HEK293 (cell line): ENCODE results near the gene RAD50.

Experiments
- CTCF ChIA-PET: fragments of 350-600 bp; formaldehyde crosslinking; extraction: SDS; loops from one replicate; lab custom pipeline; 2021; ENCODE audit warnings: antibody characterized with exemption; lab: Yijun Ruan, JAX
- POLR2A ChIA-PET: fragments of 300-600 bp; formaldehyde crosslinking; extraction: SDS; loops from one replicate; lab custom pipeline; 2020; ENCODE audit warnings: antibody characterized with exemption, inconsistent platforms; lab: Yijun Ruan, JAX
- H3K27ac ChIP-seq: fragments of 200-500 bp; sonication (Bioruptor generic); 2 replicates; pipeline ENCODE4 v1.5.1; 2014; ENCODE audit warnings: low read depth, low read length, control low read depth, inconsistent platforms; ENCODE audit errors: extremely low read depth
- H3K36me3 ChIP-seq, 2 experiments: fragments of 200-500 bp in 1 of 2; sonication (Bioruptor generic) in 1 of 2; 1 replicate in 1 of 2; 2 replicates in 1 of 2; pipeline ENCODE4 v1.5.1; 2014 to 2017; ENCODE audit warnings: inconsistent platforms in 2 of 2, low read length in 2 of 2; ENCODE audit not compliant: control insufficient read depth in 2 of 2, insufficient read depth in 1 of 2
- H3K4me1 ChIP-seq: fragments of 200-500 bp; sonication (Bioruptor generic); 2 replicates; pipeline ENCODE4 v1.5.1; 2014; ENCODE audit warnings: mild to moderate bottlenecking, low read length, inconsistent platforms; ENCODE audit not compliant: control insufficient read depth, insufficient read depth
- H3K4me3 ChIP-seq: 2 replicates; pipeline ENCODE4 v1.5.1; 2011; ENCODE audit warnings: low read depth, mild to moderate bottlenecking, control low read depth, low read length, moderate library complexity
- H3K9me3 ChIP-seq: fragments of 200-500 bp; sonication (Bioruptor generic); 2 replicates; pipeline ENCODE4 v1.5.1; 2014; ENCODE audit warnings: low read depth, low read length, inconsistent platforms; ENCODE audit not compliant: control insufficient read depth, insufficient read depth
- PRDM10 ChIP-seq: fragments of 450-650 bp; formaldehyde crosslinking; IDR thresholded peaks from 2 replicates; pipeline ENCODE4 v1.5.1; 2016; ENCODE audit warnings: missing biosample characterization, missing genetic modification characterization
- SCRT2 ChIP-seq: fragments of 450-650 bp; formaldehyde crosslinking; IDR thresholded peaks from 2 replicates; pipeline ENCODE4 v1.5.1; 2016; ENCODE audit warnings: missing biosample characterization, missing genetic modification characterization
- ZBTB17 ChIP-seq: fragments of 450-650 bp; formaldehyde crosslinking; IDR thresholded peaks from 2 replicates; pipeline ENCODE4 v1.5.1; 2016; ENCODE audit warnings: missing biosample characterization, missing genetic modification characterization
- ZBTB8A ChIP-seq: fragments of 450-650 bp; formaldehyde crosslinking; IDR thresholded peaks from 2 replicates; pipeline ENCODE4 v1.5.1; 2016; ENCODE audit warnings: missing biosample characterization, missing genetic modification characterization
- ZFHX2 ChIP-seq: fragments of 450-650 bp; formaldehyde crosslinking; conservative IDR thresholded peaks from 2 replicates; pipeline ENCODE4 v1.5.1; 2016; ENCODE audit warnings: missing biosample characterization, missing genetic modification characterization
- ZNF112 ChIP-seq: fragments of 450-650 bp; formaldehyde crosslinking; IDR thresholded peaks from 2 replicates; pipeline ENCODE4 v1.5.0; 2017; ENCODE audit warnings: missing biosample characterization, missing genetic modification characterization
- ZNF138 ChIP-seq: fragments of 450-650 bp; formaldehyde crosslinking; IDR thresholded peaks from 2 replicates; pipeline ENCODE4 v1.5.1; 2016; ENCODE audit warnings: missing biosample characterization, missing genetic modification characterization, borderline replicate concordance
- ZNF18 ChIP-seq: fragments of 450-650 bp; formaldehyde crosslinking; IDR thresholded peaks from 2 replicates; pipeline ENCODE4 v1.5.1; 2016; ENCODE audit warnings: missing biosample characterization, missing genetic modification characterization
- ZNF223 ChIP-seq: fragments of 450-650 bp; formaldehyde crosslinking; IDR thresholded peaks from 2 replicates; pipeline ENCODE4 v1.5.1; 2016; ENCODE audit warnings: missing biosample characterization, missing genetic modification characterization
- ZNF274 ChIP-seq, 2 experiments: fragments of 200-500 bp in 1 of 2; fragments of 450-650 bp in 1 of 2; sonication (Bioruptor generic) in 1 of 2; formaldehyde crosslinking in 1 of 2; IDR thresholded peaks; 2 replicates each; pipeline versions ENCODE4 v1.5.1 to v1.6.1; 2014 to 2016; ENCODE audit warnings: borderline replicate concordance in 1 of 2, inconsistent platforms in 1 of 2, low read length in 1 of 2, missing biosample characterization in 1 of 2, missing genetic modification characterization in 1 of 2
- ZNF280C ChIP-seq: fragments of 450-650 bp; formaldehyde crosslinking; IDR thresholded peaks from 2 replicates; pipeline ENCODE4 v1.5.1; 2016; ENCODE audit warnings: missing biosample characterization, missing genetic modification characterization
- ZNF335 ChIP-seq: fragments of 450-650 bp; formaldehyde crosslinking; conservative IDR thresholded peaks from 2 replicates; pipeline ENCODE4 v1.5.1; 2016; ENCODE audit warnings: missing biosample characterization, missing genetic modification characterization
- ZNF561 ChIP-seq: fragments of 450-650 bp; IDR thresholded peaks from 2 replicates; pipeline ENCODE4 v1.5.1; 2018; ENCODE audit warnings: missing biosample characterization, missing genetic modification characterization, borderline replicate concordance
- ZNF791 ChIP-seq: fragments of 450-650 bp; formaldehyde crosslinking; IDR thresholded peaks from 2 replicates; pipeline ENCODE4 v1.5.1; 2016; ENCODE audit warnings: missing biosample characterization, missing genetic modification characterization
- ZSCAN23 ChIP-seq: fragments of 450-650 bp; formaldehyde crosslinking; IDR thresholded peaks from 2 replicates; pipeline ENCODE4 v1.5.1; 2016; ENCODE audit warnings: missing biosample characterization, missing genetic modification characterization

The RAD50 gene

GRCh38 chr5:132673939-132674630 lies 117.3 kb downstream of the RAD50 start, which contains the start of gene IL4:
TSS of gene IL4 (plus strand) at chr5:132673989. CDS start at chr5:132674051, 62 bp downstream.
- Histone ChIP-seq H3K9me3 (no peaks in the 10 kb centered on the region), H3K4me3 (no peak within 1 kb of the TSS), H3K36me3 (no peaks in the 10 kb centered on the region), H3K27ac (no peak within 1 kb of the TSS), H3K4me1 (no peaks in the 10 kb centered on the region)
- TF ChIP-seq ZBTB8A (no peak), ZBTB17 (tag by site-specific recombination) (peak; percentile 65), ZNF335 (tag by site-specific recombination) (no peak)
- ChIA-PET POLR2A (no interaction called here), CTCF (interaction anchor here (0.8 to 1.6 kb wide), 2 partner anchors 147 to 168 kb away, joined by 3 to 4 read pairs; no protein-coding TSS in a partner anchor)

GRCh38 chr5:132674671-132675506 lies 118.1 kb downstream of the RAD50 start:
- H3K4me1 ChIP-seq: no peaks in the 10 kb centered on the region
- ChIA-PET CTCF (interaction anchor here (0.8 to 1.6 kb wide), 2 partner anchors 148 to 169 kb away, joined by 3 to 4 read pairs; no protein-coding TSS in a partner anchor), POLR2A (no interaction called here)
- H3K27ac ChIP-seq: no peak overlapping the region
- no peaks in the 10 kb centered on the region for H3K9me3 ChIP-seq
- no peaks in the 10 kb centered on the region for H3K36me3 ChIP-seq
- H3K4me3 ChIP-seq: no peak overlapping the region
- no peak for TF ChIP-seq ZNF223 (tag by site-specific recombination)
- 0 out of 2 replicates have a peak, but pooled peaks have one; percentile 7 for TF ChIP-seq ZFHX2 (tag by site-specific recombination)
- no peak for TF ChIP-seq ZNF18 (tag by site-specific recombination)
- no peak for TF ChIP-seq ZSCAN23 (tag by site-specific recombination)
- TF ChIP-seq ZNF561 (tag by site-specific recombination): no peak
- no peak for TF ChIP-seq ZNF112 (tag by site-specific recombination)
- no peak for TF ChIP-seq ZNF138
- TF ChIP-seq SCRT2: peak; percentile 51; the same call in 1 of the 2 replicates
- TF ChIP-seq ZNF791: no peak
- peak; percentile 52 for TF ChIP-seq ZNF335 (tag by site-specific recombination)

- Histone ChIP-seq H3K4me3 (no peak overlapping the region), H3K9me3 (no peaks in the 10 kb centered on the region), H3K4me1 (no peaks in the 10 kb centered on the region), H3K27ac (no peak overlapping the region), H3K36me3 (no peaks in the 10 kb centered on the region)
- CTCF ChIA-PET: interaction anchor here (1.0 to 3.2 kb wide), 6 partner anchors 8 to 150 kb away, joined by 3 to 14 read pairs (median 7); partner anchors contain the start of gene IL13
- POLR2A ChIA-PET: no interaction called here
- TF ChIP-seq ZNF274 (IDR thresholded peaks at IDR 0.05; ENCODE audit: low read length): no peak
- no peak for TF ChIP-seq ZNF274 (tag by site-specific recombination; IDR thresholded peaks at IDR 0.05; ENCODE audit: borderline replicate concordance)
- no peak for TF ChIP-seq ZNF280C
- TF ChIP-seq PRDM10 (tag by site-specific recombination): peak; percentile 44; the same call in 1 of the 2 replicates
Measured at GRCh38 chr5:132675936-132676689, 119.3 kb downstream of the RAD50 start.
